ENCODE data around the gene TMEM144. TPM values are rescaled to one million over a fixed set of nuclear protein-coding genes. Genes with fewer than 3 reads are reported as not detected.

Gene TMEM144
- total RNA-seq, 1 donor from 2014 or later = 4.2 TPM

DNA sequence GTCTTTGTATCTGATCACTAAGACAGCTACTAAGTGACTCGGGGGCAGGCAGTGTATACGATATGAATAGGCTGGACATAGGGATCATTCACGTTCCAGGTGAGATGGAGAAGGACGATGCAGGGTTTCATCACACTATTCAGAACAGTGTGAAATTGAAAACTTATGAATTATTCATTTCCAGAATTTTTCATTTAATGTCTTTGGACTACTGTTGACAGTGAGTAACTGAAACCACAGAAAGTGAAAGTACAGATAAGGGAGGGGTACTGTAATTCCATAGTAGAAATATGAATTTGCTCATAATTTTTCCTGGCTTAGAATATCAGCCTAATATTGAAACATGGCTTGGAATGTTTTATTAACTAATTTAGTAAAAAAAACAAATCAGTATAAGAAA, 24.4 kb downstream of the TMEM144 start:
- FAIRE-seq (no peak), DNase-seq (ENCODE audit: low read depth) (no peak)
- TF ChIP-seq, protein P1, sequence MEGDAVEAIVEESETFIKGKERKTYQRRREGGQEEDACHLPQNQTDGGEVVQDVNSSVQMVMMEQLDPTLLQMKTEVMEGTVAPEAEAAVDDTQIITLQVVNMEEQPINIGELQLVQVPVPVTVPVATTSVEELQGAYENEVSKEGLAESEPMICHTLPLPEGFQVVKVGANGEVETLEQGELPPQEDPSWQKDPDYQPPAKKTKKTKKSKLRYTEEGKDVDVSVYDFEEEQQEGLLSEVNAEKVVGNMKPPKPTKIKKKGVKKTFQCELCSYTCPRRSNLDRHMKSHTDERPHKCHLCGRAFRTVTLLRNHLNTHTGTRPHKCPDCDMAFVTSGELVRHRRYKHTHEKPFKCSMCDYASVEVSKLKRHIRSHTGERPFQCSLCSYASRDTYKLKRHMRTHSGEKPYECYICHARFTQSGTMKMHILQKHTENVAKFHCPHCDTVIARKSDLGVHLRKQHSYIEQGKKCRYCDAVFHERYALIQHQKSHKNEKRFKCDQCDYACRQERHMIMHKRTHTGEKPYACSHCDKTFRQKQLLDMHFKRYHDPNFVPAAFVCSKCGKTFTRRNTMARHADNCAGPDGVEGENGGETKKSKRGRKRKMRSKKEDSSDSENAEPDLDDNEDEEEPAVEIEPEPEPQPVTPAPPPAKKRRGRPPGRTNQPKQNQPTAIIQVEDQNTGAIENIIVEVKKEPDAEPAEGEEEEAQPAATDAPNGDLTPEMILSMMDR (IDR thresholded peaks at IDR 0.05; ENCODE audit: insufficient read depth, low read length, severe bottlenecking) = no peak
- Histone ChIP-seq H3K27me3 (ENCODE audit: control insufficient read depth, insufficient read depth, low read length) (no peaks in the 10 kb centered on the region), H3K4me3 (ENCODE audit: low read depth, low read length) (no peak overlapping the region), H3K36me3 (ENCODE audit: control insufficient read depth, insufficient read depth, low read length) (no peaks in the 10 kb centered on the region)

DNA sequence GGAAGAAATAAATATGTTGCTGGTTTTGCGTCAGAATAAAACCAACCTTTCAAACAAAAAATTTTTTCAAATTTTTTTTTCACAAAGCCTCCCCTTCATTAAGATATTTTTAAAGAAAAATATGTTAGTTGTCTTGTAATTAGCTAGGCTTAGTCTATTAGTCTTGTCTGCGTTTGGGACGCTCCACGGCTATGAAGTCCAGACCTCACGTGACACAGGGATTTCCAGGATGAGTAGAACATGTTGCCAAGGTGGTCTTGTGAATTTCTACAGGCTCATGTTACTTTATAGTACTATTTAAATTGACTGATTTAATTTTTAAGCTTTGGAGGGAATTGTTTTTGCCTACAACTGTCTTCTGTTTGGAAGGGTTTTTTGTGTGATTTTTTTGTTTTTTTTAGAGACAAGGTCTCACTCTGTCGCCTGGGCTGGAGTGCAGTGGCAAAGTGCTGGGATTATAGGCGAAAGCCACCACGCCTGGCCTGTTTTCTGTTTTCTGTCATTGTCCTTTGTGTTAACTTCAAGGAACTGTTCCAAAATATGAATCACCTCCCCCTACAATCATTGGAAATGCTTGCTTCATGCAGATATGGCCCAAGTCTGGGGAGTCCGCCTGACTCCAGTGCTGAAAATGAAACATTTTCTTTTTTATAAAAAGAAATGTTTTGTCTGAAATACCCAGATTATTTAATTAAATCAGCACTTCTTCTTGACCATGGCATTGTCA, 26.2 kb downstream of the TMEM144 start:
- Histone ChIP-seq H3K36me3 (ENCODE audit: control insufficient read depth, insufficient read depth, low read length) (no peaks in the 10 kb centered on the region), H3K27me3 (ENCODE audit: control insufficient read depth, insufficient read depth, low read length) (no peaks in the 10 kb centered on the region), H3K4me3 (ENCODE audit: low read depth, low read length) (no peak overlapping the region)
- FAIRE-seq (no peak), DNase-seq (ENCODE audit: low read depth) (no peak)
- TF ChIP-seq, protein P1 (IDR thresholded peaks at IDR 0.05; ENCODE audit: insufficient read depth, low read length, severe bottlenecking) = no peak

DNA sequence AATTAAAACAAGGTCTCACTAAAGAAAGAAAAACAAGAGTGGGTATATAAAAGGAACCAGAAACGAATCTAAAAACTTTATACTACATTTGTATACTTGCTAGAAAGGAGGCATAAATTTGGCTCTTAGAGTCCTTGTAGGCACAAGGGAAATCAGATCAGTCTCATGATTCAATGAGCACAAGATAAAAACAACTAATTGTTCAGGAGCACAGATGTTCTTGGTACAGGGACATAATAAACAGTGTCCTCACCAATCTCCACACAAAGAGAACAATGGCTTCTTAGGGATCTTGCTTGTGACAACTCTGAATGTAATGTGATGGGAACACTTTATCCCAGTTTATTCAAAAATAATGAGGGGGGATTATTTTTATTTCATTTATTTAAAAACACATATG, 28.3 kb downstream of the TMEM144 start:
- no peak overlapping the region for H3K4me3 ChIP-seq (ENCODE audit: low read depth, low read length)
- FAIRE-seq = no peak
- H3K27me3 ChIP-seq (ENCODE audit: control insufficient read depth, insufficient read depth, low read length) = no peaks in the 10 kb centered on the region
- DNase-seq (ENCODE audit: low read depth) = no peak
- TF ChIP-seq, protein P1 (IDR thresholded peaks at IDR 0.05; ENCODE audit: insufficient read depth, low read length, severe bottlenecking) = no peak
- no peaks in the 10 kb centered on the region for H3K36me3 ChIP-seq (ENCODE audit: control insufficient read depth, insufficient read depth, low read length)

DNA sequence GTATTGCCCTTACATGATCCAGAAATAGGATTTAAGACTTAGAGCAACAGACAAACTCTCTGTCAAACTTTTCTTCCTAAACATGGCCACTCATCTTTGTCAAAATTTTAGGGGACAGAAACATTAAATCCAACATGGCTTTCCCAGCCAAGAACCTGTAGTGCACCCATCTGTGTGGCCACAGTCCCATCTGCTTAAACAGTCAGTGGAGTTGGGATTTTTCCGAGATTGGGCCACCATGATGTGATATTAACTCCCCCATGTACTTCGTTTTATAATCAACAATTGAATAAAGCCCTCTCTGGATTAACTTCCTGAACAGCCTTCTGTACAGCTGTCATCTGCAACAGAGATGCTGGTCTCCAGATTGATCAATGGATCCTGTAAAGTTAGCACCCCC, 28.9 kb downstream of the TMEM144 start:
- DNase-seq (ENCODE audit: low read depth) (no peak), FAIRE-seq (no peak)
- TF ChIP-seq, protein P1 (IDR thresholded peaks at IDR 0.05; ENCODE audit: insufficient read depth, low read length, severe bottlenecking) = no peak
- H3K36me3 ChIP-seq (ENCODE audit: control insufficient read depth, insufficient read depth, low read length) = no peaks in the 10 kb centered on the region
- H3K27me3 ChIP-seq (ENCODE audit: control insufficient read depth, insufficient read depth, low read length) = no peaks in the 10 kb centered on the region
- H3K4me3 ChIP-seq (ENCODE audit: low read depth, low read length) = no peak overlapping the region

DNA sequence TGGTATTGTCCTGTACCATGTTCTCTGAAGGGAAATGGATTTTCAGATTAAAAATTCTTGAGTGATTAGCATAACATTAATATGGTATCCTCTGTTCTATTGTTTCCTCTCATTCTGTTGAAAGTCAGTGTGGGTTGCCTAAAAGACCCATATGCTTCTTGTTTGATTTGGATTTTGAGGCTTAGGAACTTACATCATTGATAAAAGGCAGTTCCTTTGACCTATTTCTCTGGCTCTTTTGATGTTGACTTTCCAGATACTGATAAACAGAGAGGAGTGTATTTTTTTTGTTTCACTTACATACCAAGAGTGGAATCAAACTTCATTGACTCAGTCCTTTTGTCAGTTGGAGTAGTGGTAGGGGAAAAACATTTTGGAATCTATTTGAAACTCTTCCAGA, 32.8 kb downstream of the TMEM144 start:
- H3K4me3 ChIP-seq (ENCODE audit: low read depth, low read length) = no peak overlapping the region
- DNase-seq (ENCODE audit: low read depth) (no peak), FAIRE-seq (no peak)
- TF ChIP-seq, protein P1 (IDR thresholded peaks at IDR 0.05; ENCODE audit: insufficient read depth, low read length, severe bottlenecking) = no peak
- H3K27me3 ChIP-seq (ENCODE audit: control insufficient read depth, insufficient read depth, low read length) = no peaks in the 10 kb centered on the region
- no peaks in the 10 kb centered on the region for H3K36me3 ChIP-seq (ENCODE audit: control insufficient read depth, insufficient read depth, low read length)

DNA sequence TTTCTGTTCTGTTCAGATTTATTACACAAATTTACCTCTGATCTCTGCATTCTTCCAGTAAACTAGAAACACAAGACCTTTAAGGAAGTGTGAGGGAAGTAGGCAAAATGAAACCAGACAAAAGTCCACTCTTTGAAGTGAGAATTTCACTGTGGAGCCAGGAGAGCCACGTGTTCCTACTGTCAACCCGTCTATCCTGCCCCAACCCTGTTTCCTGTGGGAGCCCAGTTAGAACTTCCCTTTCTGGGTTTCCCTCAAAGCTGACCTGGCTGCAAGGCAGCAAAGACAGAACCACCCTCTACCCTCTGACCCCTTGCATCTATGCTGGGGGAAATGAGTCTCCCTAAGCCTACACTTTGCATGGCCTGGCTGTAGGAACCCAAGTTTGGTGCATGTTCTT, 40.0 kb downstream of the TMEM144 start:
- Histone ChIP-seq H3K4me3 (ENCODE audit: low read depth, low read length) (no peak overlapping the region), H3K36me3 (ENCODE audit: control insufficient read depth, insufficient read depth, low read length) (no peaks in the 10 kb centered on the region), H3K27me3 (ENCODE audit: control insufficient read depth, insufficient read depth, low read length) (no peaks in the 10 kb centered on the region)
- TF ChIP-seq, protein P1 (IDR thresholded peaks at IDR 0.05; ENCODE audit: insufficient read depth, low read length, severe bottlenecking) = no peak
- no peak for FAIRE-seq
- no peak for DNase-seq (ENCODE audit: low read depth)
